Effector memory CD4-positive, alpha-beta T cell (primary cell): ENCODE data around the gene SDK2.

ENCODE experiments used
- DNase-seq, 3 donors: peaks; one replicate each; pipeline ENCODE4 v3.0.0-alpha.2; 2020
- H3K27ac ChIP-seq: 2 replicates; pipeline ENCODE4 v1.7.0; 2013; ENCODE audit warnings: mild to moderate bottlenecking, low read length, moderate library complexity; ENCODE audit not compliant: insufficient read depth, poor library complexity, severe bottlenecking
- H3K27me3 ChIP-seq: replicated peaks from 2 replicates; pipeline ENCODE4 v1.7.0; 2013; ENCODE audit warnings: mild to moderate bottlenecking, low read length; ENCODE audit not compliant: insufficient read depth, control insufficient read depth, poor library complexity, severe bottlenecking
- H3K36me3 ChIP-seq: 2 replicates; pipeline ENCODE4 v1.7.0; 2013; ENCODE audit warnings: mild to moderate bottlenecking, low read length, moderate library complexity; ENCODE audit not compliant: control insufficient read depth, insufficient read depth
- H3K4me1 ChIP-seq: 2 replicates; pipeline ENCODE4 v1.7.0; 2013; ENCODE audit warnings: low read length, mild to moderate bottlenecking; ENCODE audit not compliant: control insufficient read depth, insufficient read depth, poor library complexity, severe bottlenecking
- H3K4me3 ChIP-seq: 2 replicates; pipeline ENCODE4 v1.7.0; 2013; ENCODE audit warnings: low read length, low read depth, mild to moderate bottlenecking; ENCODE audit not compliant: insufficient read depth, poor library complexity, severe bottlenecking
- H3K9me3 ChIP-seq: 2 replicates; pipeline ENCODE4 v1.7.0; 2013; ENCODE audit warnings: mild to moderate bottlenecking, low read length, moderate library complexity; ENCODE audit not compliant: control insufficient read depth

The SDK2 gene

GRCh38 chr17:73514146-73514863 lies 129.9 kb downstream of the SDK2 start:
- Histone ChIP-seq H3K4me1 (no peaks in the 10 kb centered on the region), H3K36me3 (no peaks in the 10 kb centered on the region), H3K9me3 (no peaks in the 10 kb centered on the region), H3K27me3 (no peaks in the 10 kb centered on the region), H3K27ac (no peak overlapping the region), H3K4me3 (no peak overlapping the region)
- DNase-seq: no peak

DNA sequence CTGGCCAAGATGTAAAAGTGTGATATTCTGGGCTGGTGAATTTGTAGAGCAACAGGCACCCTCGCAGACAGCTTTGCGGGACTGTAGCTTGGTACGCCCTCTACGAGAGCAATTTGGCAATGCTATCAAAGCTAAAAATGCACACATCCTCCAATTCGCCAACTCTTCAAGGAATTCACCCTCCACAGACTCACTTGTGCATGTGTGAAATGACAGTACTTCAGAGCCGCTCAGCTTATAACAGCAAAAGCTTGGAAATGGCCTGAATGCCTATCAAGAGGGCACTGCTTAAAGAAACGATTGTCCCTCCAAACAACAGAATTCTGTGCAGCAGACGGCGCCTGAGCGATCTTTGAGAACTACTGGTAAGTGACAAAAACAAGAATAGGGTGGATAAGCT lies 130.8 kb downstream of the SDK2 start:
- no peaks in the 10 kb centered on the region for H3K4me1 ChIP-seq
- no peak for DNase-seq

GRCh38 chr17:73511719-73512115 lies 132.5 kb downstream of the SDK2 start:
- H3K4me1 ChIP-seq: no peaks in the 10 kb centered on the region
- H3K9me3 ChIP-seq: no peaks in the 10 kb centered on the region
- H3K36me3 ChIP-seq: no peaks in the 10 kb centered on the region
- H3K27me3 ChIP-seq: no peaks in the 10 kb centered on the region
- H3K4me3 ChIP-seq: no peak overlapping the region
- H3K27ac ChIP-seq: no peak overlapping the region
- DNase-seq: no peak

More for the DNA sequence above, 130.8 kb downstream of the SDK2 start:
- H3K9me3 ChIP-seq: no peaks in the 10 kb centered on the region
- H3K36me3 ChIP-seq: no peaks in the 10 kb centered on the region
- no peak overlapping the region for H3K4me3 ChIP-seq
- no peak overlapping the region for H3K27ac ChIP-seq
- no peaks in the 10 kb centered on the region for H3K27me3 ChIP-seq

DNA sequence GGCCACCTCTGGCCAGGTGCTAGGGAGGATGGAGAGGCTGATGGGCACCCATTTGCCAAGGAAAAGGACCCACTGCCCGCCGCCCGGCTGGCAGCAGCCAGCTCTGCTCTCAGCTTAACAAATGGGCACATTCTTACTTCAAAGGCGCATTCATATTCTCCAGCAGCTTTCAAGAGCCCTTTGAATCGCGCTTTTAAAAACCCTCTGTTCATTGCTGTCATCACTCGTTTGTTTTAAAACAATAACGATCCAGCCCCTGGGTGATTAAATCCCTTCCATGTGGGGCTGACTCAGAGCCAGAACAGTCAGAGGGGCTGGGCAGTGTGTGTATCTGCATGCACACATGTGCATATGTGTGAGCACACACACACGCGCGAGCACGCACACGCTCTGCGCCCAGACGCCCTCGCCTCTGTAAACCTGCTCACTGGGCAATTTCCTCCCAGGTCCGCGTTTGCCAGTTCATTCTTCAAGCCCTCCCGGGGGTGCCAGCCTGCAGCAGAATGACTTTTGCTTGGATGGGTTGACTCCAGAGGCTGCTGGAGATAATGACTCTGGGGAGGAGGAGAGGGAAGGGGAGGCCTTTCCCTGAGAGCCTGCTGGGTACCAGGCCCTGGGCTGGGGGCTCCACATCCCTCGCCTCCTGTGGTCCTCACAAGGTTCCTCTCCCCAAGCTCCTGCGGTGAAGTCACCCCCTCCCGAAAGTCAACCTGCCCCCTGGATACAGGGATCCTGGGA lies 133.1 kb downstream of the SDK2 start:
- no peak for DNase-seq
- no peaks in the 10 kb centered on the region for H3K4me1 ChIP-seq
- H3K9me3 ChIP-seq: no peaks in the 10 kb centered on the region
- no peaks in the 10 kb centered on the region for H3K36me3 ChIP-seq
- H3K27ac ChIP-seq: no peak overlapping the region
- no peak overlapping the region for H3K4me3 ChIP-seq
- no peaks in the 10 kb centered on the region for H3K27me3 ChIP-seq

DNA sequence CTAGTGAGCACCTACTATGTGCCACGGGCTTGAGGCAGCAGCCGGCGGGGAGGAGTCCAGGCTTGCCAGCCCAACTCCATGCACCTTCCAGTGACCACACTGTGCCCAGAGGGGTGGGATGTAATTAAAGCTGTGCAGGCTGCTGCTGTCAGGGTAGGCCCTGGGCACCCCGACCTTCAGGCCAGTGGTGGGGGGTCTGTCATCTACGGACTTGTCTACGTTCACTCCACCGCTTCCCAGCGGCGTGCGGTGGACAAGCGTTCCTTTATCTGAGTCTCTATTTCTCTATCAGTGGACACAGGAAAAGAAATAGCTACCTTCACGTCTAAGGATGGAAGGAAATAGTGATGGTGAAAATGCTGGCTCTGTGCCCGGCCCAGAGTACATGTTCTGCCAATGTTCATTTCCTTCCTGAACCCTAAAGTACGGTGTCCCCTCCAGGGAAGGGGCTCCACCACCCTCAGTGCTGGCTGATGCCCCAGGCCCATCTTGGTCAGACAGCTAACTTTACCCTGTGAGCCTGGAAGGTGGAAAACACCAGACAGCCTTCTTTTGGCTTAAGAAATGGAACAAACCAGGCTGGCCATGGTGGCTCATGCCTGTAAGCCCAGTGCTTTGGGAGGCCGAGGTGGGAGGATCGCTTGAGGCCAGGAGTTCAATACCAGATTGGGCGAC lies 135.2 kb downstream of the SDK2 start:
- Histone ChIP-seq H3K9me3 (no peaks in the 10 kb centered on the region), H3K36me3 (no peaks in the 10 kb centered on the region), H3K27me3 (no peaks in the 10 kb centered on the region), H3K4me1 (no peaks in the 10 kb centered on the region), H3K4me3 (no peak overlapping the region), H3K27ac (no peak overlapping the region)
- no peak for DNase-seq

GRCh38 chr17:73508057-73508930 lies 136.0 kb downstream of the SDK2 start:
- Histone ChIP-seq H3K27ac (no peak overlapping the region), H3K9me3 (no peaks in the 10 kb centered on the region), H3K36me3 (no peaks in the 10 kb centered on the region), H3K4me3 (no peak overlapping the region), H3K4me1 (no peaks in the 10 kb centered on the region), H3K27me3 (no peaks in the 10 kb centered on the region)
- DNase-seq: no peak

- no peaks in the 10 kb centered on the region for H3K9me3 ChIP-seq
- no peak overlapping the region for H3K4me3 ChIP-seq
- H3K36me3 ChIP-seq: no peaks in the 10 kb centered on the region
- no peak for DNase-seq
- no peak overlapping the region for H3K27ac ChIP-seq
- H3K4me1 ChIP-seq: no peaks in the 10 kb centered on the region
- no peaks in the 10 kb centered on the region for H3K27me3 ChIP-seq
Observed at GRCh38 chr17:73506470-73507435, 137.5 kb downstream of the SDK2 start.

- H3K27me3 ChIP-seq: no peaks in the 10 kb centered on the region
- H3K4me3 ChIP-seq: no peak overlapping the region
- no peaks in the 10 kb centered on the region for H3K36me3 ChIP-seq
- DNase-seq: no peak
- H3K9me3 ChIP-seq: no peaks in the 10 kb centered on the region
- no peak overlapping the region for H3K27ac ChIP-seq
- no peaks in the 10 kb centered on the region for H3K4me1 ChIP-seq
Observed at GRCh38 chr17:73503560-73503959, 140.7 kb downstream of the SDK2 start.
